ENCODE measurements around the gene DHRS12.

The DHRS12 gene

DNA sequence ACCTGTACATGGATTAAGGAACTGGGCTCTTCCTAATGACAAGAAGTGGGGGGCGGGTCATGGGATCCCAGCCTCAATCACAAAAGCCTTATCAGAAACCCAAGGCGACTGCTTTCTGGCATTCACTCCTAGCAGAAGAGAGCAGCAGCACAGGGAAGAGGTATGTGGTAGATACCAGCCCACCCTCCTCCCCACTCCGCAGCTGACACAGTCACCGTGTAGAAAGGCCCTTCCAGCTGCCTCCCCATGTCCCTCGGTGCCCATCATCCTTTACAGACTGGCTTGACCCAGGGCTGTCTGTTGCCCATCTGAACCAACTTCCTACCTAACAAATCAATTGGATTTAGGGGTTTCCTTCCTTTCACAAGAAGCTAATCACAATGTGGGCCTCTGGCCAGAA is 3.1 kb upstream of the DHRS12 start:
- DNase-seq (ENCODE audit: low spot score) = no peak

DNA sequence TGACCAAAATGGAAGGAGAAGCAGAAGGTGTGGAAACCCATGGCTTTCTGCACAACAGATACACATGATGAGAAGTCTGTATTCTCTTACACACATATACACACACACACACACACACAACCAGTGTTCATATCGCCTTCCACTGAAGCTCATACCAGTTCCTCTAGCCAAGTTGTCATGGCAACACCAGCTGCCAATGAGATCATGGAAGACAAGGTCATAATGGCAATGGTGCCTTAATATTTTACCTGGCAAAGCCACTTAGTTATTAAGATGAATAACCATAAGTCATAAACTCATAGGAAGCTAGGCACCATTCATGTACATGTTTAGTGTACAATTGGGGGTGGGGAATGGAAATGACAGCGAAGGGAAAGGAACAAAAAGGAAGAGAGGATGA is 2.6 kb upstream of the DHRS12 start:
- no peak for DNase-seq (ENCODE audit: low spot score)

DNA sequence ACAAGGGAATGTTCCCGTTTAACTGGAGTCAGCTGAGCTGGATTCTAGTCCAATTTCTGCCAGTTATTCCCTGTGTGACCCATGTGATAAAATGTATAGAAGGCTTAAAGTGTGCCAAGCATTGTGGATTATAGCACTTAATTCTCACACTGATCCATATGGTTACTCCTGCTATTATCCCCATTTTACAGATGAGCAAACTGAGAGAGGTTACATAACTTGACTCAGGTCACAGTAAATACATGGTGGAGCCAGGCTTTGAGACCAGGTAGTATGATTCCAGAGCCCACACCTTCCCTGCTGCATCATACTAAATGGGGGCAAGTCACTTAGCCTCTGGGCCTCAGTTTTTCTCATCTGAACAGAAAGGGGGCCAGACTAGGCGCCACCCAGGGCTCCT is 2.0 kb upstream of the DHRS12 start:
- no peak for DNase-seq (ENCODE audit: low spot score)

DNA sequence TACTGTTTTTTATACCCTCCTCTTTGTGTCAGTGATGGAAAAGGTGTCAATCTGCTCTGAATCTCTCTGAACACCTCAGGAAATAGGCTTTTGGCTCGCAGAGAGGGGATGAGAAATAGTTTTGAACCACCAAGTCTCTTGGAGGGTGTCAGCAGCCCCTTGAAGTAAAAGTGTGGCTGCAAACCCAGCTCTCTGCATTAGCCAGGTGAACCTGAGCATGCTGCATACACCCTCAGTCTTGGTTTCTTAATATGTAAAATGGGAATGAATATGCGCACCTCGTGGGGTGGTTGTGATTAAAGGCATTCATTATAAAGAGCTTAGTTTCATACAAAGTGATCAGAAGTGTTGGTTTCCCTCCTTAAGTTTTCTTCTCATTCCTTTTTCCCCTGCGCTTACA is 1.4 kb upstream of the DHRS12 start:
- DNase-seq (ENCODE audit: low spot score) = no peak

DNA sequence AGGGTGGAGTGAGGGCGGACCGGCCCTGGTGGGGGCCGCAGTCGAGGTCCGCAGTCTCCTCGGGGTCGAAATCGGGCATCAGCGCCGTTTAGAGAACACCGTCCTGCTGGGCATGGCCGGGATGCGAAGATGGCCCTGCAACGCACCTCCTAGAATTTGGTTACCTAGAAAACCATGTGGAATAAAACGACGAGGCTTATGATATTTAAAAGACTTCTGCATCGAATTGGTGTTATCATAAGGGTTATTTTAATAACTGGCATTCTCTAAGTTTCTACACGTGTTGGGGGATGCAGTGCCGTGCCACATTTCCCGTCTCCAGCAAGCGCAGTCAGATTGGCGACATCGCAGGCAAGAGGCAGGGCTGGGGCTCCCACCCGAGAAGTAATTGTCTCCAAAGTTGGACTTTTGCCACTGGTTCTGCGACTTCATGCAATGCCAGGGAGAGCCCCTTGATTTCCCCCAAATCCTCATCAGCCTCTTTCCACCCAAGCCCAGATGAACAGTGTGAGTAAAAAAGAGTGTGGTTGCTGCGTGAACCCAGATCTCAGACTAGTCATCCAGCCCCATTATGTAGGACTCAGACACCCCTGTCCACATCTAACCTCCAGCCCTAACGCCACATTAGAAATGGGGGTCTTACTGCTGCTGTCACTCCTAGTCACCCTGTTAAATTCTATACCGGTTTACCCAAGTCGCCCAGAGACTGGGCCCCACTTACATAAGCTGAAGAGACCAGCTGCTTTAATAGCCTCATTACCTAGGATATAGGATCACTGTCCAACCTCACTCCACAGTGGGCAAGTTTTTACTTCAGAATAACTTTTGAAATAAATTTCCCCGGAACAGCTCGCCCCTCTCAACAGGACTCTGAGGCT is 571 bp upstream of the DHRS12 start:
- DNase-seq (ENCODE audit: low spot score) = no peak

DNA sequence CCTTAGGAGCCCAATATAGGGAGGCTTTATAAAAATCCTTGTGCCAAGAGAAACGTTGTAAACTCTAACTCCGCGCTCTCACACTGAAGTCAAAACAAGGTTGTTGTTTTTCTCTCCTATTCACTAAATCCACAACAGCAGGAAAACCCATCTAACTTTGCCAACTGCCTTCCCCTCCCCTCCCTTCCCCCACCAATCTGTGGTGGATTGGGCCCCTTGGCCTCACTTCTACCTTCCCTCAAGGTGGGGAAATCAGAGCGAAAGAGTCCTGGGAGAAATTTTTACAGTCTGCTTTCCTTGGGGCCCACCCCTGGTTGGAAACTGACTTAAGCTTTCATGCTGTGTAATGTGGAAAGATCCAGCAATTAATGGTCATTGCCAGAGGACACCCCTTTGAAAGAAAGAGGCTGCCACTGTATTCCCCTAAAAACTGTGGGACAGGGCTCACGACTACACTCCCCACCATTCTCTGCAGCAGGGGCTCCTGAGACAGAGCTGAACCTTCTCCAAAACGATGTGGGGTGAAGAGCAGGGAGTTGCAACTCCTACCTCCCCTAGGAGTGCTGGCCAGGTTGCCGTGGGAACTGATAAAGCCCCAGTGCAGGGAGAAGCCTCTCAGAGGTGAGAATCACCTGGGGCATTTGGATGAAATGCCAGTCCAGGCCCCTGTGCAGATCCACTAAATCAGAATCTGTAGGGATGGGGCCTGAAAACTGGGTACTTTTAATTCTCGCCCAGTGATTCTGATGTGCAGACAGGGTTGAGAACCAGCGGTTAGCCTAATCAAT is 1.1 kb downstream of the DHRS12 start:
- no peak for DNase-seq (ENCODE audit: low spot score)

DNA sequence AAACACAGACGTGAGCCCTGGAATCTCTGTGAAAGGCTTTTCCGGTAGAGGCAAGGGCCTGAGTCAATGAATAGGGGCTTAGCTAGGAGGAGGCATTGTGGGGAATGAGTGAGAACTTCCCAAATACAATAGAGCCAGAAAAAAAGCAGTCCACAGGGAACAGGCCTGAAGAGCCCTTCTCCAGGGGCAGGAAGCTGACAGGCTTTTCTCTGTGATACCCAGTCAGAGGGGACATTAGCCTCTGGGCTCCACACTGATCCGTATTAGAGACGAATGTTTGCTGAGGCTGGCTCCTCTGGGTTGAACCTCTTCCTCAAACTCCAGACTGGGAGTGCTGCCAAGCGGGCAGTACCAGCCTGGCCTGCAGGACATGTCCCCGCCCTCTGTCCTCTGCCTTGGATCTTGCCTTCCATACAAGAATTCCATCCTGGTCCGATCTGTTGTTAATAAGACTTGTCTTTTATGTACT is 2.3 kb downstream of the DHRS12 start:
- DNase-seq (ENCODE audit: low spot score) = no peak

DNA sequence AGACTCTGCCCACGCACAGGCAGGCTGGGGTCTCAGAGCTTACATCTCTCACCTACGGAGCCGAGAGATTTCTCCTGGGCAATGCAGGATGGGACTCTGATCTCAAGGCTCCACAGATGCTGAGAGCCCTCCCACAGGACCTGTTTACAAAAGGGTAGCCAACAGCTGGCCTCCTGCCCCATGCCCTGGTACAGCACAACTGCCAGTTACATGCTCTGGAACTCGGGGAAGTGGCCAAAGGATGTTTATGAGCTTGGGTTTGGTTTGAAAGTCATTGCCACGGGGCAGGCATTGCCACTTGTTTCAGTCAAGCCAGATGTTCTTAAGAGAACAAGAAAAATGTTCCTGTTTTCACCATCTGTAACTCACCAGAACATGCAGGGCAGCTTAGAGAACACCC is 3.5 kb downstream of the DHRS12 start:
- DNase-seq (ENCODE audit: low spot score) = no peak

DNA sequence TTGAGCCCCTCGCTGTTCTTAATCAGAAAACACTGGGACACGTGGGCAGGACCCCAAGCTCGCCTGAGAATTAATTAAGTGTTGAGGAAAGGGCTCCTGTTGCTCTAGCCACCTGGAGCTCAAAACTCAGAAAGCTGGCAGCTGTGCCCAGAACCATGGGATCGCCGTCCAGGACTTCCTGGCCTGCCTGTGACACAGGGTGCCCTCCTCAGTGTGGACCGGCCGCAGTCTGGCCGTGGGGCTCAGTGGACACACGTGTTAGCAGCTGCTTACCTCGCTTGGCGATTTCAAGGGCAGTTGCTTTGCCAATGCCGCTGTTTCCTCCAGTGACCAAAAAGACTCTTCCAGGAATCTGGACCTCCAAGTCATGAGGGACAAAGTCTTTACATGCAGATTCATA is 4.7 kb downstream of the DHRS12 start:
- DNase-seq (ENCODE audit: low spot score) = no peak

DNA sequence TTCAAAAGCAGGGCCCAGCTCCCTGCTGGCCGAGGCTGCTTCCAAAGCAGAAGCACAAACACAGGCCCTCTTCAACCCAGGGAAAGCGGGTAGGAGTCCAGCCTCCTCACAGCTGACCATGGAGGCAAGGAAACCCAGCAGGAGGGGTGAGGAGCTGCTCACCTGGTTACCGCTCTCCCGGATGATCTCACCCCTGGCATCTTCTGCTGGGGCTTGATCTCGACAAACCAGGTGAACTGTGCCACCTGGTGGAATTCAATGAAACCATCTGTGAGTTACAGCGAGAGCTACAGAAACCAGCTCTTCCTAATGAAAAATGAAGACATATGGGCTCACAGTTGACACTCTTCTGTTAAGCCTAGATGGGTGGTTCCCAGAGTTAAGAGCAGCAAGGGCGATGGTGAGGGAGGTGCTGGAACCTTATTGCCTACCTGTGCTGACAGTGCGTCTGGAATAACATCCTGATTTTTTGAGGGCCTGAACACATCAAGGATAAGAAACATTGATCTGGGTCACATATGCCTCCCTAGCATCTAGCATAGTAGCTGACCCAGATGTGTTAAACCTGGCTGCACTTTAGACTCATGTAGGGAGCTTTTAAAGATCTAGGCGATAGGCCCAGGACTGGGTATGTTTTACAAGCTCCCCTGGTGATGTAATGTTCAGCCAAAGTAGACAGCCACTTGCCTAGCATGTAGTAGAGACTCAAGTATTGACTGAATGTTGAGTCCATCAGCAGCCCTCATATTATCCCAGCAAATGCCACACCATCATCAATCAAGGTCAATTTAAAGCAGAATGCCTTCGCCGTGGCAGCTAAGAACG is 6.1 kb downstream of the DHRS12 start:
- peak; percentile 15 for DNase-seq (ENCODE audit: low spot score)

DNA sequence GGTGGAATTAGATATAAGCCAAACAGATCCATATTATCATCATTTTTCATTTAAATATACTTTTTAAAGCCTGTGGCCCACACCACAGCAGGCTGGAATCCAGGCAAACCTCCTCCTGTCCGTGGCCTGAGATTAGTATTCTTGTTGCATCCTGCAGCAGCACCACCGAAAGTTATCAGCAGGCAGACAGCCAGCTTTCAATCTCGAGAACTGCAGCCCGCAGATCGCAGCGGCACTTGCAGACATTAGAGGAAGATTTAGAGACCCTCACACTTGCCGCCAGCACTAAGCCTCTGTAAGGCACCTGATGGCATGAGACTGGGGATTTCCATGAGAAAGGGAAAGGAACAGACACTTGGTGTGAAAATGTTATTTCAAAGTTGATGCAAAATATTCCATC is 7.4 kb downstream of the DHRS12 start:
- no peak for DNase-seq (ENCODE audit: low spot score)

DNA sequence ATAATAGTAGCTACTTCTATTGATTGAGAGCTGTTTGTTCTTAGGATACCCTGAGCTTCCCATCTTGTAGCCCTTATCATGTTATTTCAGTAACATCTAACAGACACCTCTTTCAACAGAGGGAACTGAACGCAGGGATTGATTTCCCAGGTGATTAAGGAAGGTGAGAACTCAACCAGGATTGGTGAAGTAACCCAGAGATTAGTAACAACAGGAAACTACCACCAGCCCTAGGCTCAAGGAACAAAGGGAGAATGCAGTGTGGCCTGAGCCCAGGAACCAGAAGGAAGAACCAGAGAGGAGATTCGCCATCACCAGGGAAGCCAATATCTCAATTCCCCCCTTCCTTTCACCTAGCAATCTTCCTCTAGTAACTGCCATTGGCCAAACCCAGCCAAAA is 8.5 kb downstream of the DHRS12 start:
- DNase-seq (ENCODE audit: low spot score) = no peak

DNA sequence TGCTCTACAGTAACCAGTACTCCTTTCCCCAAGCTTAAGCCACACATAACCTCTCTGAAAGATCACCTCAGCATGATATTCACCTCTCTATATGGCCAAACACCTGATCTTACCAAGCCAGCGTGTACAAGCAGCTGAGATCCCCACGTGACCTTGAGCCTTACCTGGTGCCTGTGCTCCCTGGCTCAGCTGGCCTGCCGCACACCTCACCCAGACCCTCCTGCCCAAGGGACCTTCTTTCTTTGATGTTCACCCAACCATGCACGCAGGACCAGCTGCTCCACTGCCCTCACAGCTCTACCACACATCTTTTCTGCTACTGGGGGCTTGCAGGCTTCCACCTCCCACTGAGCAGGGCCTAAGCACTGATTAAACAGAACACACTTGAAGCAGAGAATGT is 9.0 kb downstream of the DHRS12 start:
- no peak for DNase-seq (ENCODE audit: low spot score)

DNA sequence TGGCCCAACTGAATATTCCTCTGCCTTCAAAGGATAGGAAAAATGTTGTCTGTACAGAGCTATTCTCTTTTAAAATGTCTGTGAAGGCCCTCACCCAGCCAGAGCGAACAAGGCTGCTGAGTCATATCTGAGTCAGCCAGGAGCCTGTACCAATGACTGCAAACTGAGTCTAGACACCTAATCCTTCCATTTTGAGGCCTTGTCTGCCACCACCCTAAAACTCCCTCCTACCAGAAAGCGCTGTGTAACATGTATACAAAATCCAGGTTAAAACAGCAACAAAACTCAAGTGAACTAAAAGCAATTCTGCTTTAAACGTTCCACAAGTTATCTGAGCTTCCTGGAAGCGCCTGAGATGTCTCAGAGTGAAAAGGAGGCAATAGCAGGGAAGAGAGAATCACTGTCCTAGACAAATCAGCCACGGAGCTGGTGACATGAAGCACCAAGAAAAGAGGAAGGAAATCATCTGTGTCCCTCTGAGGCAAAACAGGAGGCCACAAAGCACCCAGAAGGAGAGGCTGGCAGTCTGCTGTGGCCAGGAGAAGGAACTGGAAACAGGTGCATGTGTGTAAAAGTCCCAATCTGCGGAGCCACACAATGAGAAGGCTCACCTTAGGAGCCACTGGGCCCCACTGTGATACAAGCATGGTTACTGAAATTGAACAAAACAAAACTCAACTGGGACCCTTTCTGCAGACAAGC is 10.2 kb downstream of the DHRS12 start:
- DNase-seq (ENCODE audit: low spot score) = peak; percentile 77

DNA sequence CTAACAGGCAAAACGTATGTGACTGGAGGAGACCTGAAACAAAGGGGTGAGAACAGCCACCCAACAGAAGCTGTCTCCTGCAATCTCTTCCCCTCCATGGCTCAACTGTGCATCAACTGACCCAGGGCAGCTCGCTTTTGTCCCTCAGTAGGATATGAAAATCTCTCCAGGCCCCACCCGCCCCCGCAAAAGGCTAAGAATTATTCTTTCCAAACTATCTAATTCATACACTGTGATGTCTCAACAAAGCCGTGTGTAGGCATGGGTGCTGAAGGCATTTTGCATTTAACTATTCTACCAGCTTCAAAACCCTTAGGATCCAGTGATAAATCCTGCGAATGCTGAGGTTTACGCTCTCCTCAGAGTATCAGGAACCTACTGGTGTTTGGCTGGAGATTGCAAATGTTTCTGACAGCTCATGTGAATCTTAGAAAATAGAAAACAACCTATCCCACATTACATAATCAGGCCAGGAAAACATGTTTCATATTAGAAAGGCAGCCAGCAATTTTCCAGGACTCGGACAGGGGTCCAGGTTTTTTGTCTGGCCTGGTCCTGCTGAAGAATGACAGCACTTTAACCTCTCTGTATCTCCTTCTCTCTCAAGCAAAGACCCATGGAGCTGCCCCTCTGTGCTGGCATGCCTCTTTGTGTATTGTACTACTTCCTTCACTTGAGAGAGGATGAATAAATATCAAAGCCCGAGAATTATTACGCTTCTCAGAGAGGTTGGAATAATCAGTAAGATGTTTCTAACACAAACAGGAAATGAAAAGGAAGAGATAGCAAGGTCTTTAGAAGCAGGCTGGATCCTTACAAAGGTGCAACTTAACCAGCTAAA is 17.3 kb downstream of the DHRS12 start:
- DNase-seq (ENCODE audit: low spot score) = peak; percentile 18

DNA sequence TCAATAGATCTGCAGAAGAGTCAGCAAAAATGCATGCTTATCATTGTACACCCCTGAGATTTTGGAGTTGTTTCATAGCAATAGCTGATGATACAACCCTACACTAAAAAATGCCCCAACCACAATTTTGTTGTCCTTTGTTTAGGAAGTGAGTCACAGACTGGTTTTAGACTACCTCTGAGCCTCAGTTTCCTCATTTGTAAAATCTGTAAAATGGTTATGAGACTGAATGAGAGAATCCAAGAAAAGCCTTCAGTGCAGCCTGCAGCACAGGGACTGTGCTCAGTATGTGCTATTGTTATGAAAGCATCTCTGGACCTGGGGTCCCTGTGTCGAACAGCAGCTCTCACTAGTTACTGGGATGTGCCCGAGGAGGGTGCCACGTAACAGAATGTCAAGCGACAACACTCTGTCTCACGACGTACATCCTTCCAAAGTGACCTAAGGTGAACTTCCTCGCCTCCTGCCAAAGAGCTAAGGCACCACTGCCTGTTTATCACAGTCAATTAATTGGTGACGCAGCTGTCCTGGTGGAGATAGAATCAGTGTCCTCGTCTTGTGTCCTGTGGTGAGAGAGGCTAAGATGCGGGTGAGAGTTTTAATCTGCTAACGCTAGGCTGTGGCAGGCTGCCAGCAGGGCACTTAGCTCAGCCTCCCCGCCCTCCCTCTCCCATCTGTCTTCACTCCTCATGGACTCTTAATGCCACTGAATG is 18.1 kb downstream of the DHRS12 start:
- peak; percentile 47 for DNase-seq (ENCODE audit: low spot score)

DNA sequence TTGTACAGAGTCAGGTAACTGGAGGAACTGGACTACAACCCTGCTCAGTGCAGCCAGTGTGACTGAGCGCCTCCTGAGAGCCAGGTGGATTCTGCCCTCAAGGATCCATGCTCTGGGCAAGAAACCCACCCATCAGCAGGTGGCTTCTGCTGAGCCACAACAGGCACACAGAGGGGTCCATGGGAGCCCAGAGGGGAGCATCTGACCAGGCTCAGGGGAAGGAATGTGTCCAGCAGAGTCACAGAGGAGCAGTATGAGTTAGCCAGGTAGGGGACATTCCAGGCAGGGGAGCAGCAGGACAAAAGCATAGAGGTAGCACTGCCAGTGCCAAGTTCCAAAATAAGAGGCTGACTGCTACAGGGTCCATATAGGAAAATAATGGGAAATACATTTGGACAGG is 19.9 kb downstream of the DHRS12 start:
- no peak for DNase-seq (ENCODE audit: low spot score)

DNA sequence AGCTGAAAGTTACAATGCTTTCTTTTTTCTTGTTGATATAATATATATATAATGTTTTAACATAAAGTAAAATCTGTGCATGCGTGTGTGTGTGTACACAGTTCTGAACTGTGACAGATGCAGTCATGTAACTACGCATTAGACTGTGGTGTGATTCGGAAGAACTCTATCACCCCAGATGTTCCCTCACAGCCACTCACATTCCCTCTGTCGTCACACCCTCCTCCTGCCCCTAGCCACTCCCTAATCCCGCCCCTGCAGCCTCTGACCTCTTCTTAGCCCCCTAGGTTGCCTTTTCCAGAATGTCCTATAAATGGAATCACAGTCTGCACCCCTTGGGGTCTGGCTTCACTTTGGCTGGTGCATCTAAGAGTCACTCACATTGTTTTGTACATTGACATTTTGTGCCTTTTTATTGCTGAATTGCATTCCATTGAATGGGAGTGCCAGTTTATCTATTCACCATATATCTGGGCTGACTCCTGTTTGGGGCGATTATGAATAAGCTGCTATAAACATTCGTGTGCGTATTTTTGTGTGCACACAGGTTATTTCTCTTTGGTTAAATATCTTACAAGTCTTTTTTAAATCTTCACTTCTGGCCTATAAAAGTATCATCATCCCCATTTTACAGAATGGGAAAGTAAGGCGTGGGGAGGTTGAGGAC is 20.4 kb downstream of the DHRS12 start:
- DNase-seq (ENCODE audit: low spot score) = no peak

DNA sequence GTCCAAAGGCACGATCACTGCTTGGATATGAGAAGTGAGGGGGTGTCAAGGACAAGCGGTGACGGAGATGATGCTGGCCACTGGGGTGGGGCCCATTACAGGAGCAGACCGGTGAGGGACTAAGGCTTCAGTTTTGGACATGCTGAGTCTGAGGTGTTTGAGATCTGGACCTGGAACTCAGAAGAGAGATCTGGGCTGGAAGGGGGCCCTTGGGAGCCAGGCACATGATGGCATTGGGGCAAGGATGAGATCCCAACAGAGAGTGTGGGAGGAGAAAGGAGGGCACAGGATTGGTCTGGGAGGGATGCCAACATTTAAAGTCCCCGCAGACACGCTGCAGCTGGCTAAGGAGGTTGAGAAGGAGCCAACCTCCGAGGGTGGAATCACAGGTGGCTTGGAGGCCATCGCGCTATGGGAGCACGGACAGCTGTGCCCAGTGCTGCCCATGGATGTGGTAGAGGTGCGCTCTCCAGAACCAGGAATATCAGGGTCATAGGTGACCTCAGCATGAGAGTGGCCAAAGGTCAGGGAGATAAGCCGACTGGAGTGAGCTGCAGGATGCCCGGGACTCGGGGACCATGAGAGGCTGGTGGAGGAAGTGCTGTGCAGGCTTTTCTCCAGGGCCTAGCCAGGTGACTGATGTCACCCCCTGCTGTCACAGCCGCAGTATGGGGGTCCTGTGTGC is 21.8 kb downstream of the DHRS12 start:
- DNase-seq (ENCODE audit: low spot score) = no peak
